ENCODE data around the gene COX11.
A peak's percentile ranks its signal among the peaks of the same experiment; 100 is the strongest.

COX11 gene

GRCh38 chr17:54968262-54968987 lies at the start of gene COX11, which contains the start of gene STXBP4:
COX11 (minus strand) TSS chr17:54968654; CDS start chr17:54968646, 8 bp downstream.
STXBP4 (plus strand) TSS chr17:54968765; CDS start chr17:54986220, 17,455 bp downstream.
- peak; percentile 94 for DNase-seq (ENCODE audit: low read depth in 2 of 2)

GRCh38 chr17:55005520-55005919 lies 37.1 kb upstream of the COX11 start:
- DNase-seq (ENCODE audit: low read depth in 2 of 2): no peak

GRCh38 chr17:55004484-55004883 lies 36.0 kb upstream of the COX11 start:
- no peak for DNase-seq (ENCODE audit: low read depth in 2 of 2)

GRCh38 chr17:55002458-55002857 lies 34.0 kb upstream of the COX11 start:
- no peak for DNase-seq (ENCODE audit: low read depth in 2 of 2)

- no peak for DNase-seq (ENCODE audit: low read depth in 2 of 2)
These were observed 28.0 kb upstream of the COX11 start for GRCh38 chr17:54996441-54996840.

GRCh38 chr17:54992797-54993639 lies 24.6 kb upstream of the COX11 start:
- peak in 1 of 2 experiments; percentile 18 for DNase-seq (ENCODE audit: low read depth in 2 of 2)

GRCh38 chr17:54991567-54991966 lies 23.1 kb upstream of the COX11 start:
- no peak for DNase-seq (ENCODE audit: low read depth in 2 of 2)

GRCh38 chr17:54990118-54990517 lies 21.7 kb upstream of the COX11 start:
- no peak for DNase-seq (ENCODE audit: low read depth in 2 of 2)

GRCh38 chr17:54985476-54985875 lies 17.0 kb upstream of the COX11 start:
- no peak for DNase-seq (ENCODE audit: low read depth in 2 of 2)

GRCh38 chr17:54983260-54983659 lies 14.8 kb upstream of the COX11 start:
- no peak for DNase-seq (ENCODE audit: low read depth in 2 of 2)

GRCh38 chr17:54982399-54982798 lies 13.9 kb upstream of the COX11 start:
- DNase-seq (ENCODE audit: low read depth in 2 of 2): no peak

- no peak for DNase-seq (ENCODE audit: low read depth in 2 of 2)
These were observed 11.9 kb upstream of the COX11 start for GRCh38 chr17:54980375-54980774.

GRCh38 chr17:54979657-54980056 lies 11.2 kb upstream of the COX11 start:
- no peak for DNase-seq (ENCODE audit: low read depth in 2 of 2)

- DNase-seq (ENCODE audit: low read depth in 2 of 2): no peak
These were observed 9.3 kb upstream of the COX11 start for GRCh38 chr17:54977744-54978143.

GRCh38 chr17:54976316-54976715 lies 7.9 kb upstream of the COX11 start:
- no peak for DNase-seq (ENCODE audit: low read depth in 2 of 2)

GRCh38 chr17:54974759-54975158 lies 6.3 kb upstream of the COX11 start:
- no peak for DNase-seq (ENCODE audit: low read depth in 2 of 2)

GRCh38 chr17:54972406-54973138 lies 4.1 kb upstream of the COX11 start:
- DNase-seq (ENCODE audit: low read depth in 2 of 2): no peak

- DNase-seq (ENCODE audit: low read depth in 2 of 2): no peak
These were observed 3.4 kb upstream of the COX11 start for GRCh38 chr17:54971901-54972300.

- no peak for DNase-seq (ENCODE audit: low read depth in 2 of 2)
These were observed 2.7 kb upstream of the COX11 start for GRCh38 chr17:54971147-54971546.

- no peak for DNase-seq (ENCODE audit: low read depth in 2 of 2)
These were observed 1.5 kb upstream of the COX11 start for GRCh38 chr17:54969658-54970572.

- DNase-seq (ENCODE audit: low read depth in 2 of 2): no peak
These were observed 506 bp upstream of the COX11 start for GRCh38 chr17:54968988-54969332.

Measured in fibroblast of skin of left quadriceps (primary cell).